ENCODE results near the gene UGT1A7.
A peak's percentile ranks its signal among the peaks of the same experiment; 100 is the strongest.
"Not testable (repeated sequence)": the region's sequence is repeated elsewhere in the genome, so short reads cannot be mapped to it uniquely, and the experiment has no call there.

Gene UGT1A7

DNA sequence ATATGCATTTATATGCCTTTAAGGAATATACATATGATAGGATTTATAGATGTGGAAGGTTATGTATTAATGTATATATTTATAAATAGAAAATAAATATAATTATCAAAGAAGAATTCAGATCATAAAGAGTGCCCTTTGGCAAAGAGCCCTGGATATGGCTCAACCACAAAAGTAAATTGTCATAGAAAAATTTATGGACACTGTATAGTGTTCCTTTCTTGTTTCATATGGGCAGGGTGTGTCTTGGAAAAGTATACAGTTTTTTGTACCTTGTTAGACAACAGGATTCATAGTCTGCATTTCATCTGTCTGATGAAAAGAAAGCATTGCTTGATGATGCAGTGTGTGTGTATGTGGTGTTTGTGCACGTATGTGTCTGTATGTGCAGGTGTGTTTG lies 2.9 kb downstream of the UGT1A7 start:
- DNase-seq: no peak

DNA sequence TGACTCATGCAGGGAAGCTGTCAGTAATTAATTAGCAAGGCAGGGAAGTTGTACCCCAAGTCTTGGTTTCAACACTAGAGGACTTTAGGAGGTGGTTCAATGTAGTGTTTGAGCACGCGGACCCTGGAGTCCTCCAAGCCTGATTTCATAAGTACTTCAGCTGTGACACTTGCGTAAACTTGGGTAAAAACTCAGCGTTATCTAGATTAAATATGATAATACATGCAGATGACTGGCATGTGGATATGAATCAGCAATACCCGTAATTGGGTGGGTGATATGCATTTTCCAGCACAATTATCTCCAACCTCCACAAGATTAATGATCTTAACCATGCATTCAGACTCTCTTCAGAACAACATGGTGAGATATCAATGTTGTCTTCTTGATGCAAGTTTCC lies 5.2 kb downstream of the UGT1A7 start:
- DNase-seq: no peak

DNA sequence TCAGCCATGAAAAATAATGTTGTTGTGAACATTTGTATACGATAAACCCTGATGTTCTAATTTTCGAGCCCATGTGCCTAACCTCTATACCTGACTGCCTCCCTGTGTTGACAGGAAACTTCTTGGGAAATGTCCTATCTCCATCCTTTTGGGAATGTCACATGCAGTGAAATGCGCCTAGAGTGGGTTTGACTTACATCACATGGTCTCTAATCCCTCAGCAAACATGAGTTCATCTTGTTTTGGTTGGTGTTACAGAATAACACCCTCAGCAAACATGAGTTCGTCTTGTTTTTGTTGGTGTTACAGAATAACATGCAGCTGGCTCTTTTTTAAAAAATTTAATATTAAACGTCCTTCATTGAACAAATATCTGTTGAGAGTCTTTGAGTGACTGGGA lies 6.6 kb downstream of the UGT1A7 start:
- DNase-seq: no peak

DNA sequence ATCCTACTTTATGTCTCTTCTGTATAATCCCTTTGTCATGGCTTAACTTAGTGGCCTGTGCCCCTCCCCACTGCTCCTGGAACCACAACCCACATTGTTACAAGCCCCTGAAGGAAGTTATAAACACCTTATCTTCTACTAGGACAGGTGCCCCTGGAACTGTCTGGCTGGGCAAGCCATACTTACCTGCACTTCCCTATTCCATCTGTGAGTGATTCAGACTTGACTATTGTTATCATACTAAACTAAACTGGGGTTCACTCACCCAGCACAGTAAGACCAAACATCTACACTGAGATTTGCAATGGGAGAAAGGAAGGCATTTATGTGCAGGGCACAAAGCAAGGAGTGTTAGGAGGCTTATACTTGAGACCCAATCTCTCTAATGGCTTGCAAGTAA lies 7.3 kb downstream of the UGT1A7 start:
- no peak for DNase-seq

DNA sequence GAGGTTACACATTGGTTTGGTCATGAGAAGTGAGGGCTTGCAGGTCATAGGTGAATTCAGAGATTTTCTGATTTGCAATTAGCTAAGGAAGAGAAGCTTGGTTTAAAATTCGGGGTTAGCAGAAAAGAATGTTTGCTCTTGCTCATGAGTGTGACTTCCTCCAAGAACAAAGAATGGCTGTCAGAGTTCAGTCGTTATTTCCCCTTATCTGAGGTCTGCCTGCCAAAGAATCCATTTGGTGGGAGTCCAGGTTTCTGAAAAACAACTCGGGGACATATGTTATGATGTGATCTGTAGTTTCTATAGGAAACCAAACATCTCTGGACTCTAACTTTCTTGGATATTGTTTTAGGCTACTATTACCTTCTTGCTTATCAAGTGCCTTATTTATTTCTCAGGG lies 7.8 kb downstream of the UGT1A7 start:
- no peak for DNase-seq

DNA sequence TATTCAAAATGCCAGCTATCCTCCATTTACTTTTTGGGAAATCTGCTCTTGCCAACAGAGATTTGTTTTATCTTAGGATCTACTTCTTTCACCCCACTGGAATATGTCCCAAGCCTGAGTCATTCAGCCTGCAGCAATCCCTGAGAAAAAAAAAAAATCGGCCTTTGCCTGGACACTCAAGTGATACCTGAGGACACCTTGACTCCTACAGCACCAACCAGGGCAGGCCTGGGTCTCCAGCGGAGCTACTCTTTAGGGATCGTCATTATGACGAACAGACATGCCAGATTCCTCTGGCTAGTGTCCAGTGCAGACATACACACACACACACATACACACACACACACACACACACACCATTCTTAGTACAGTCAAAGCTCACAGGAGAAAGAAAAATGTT lies 8.7 kb downstream of the UGT1A7 start:
- DNase-seq: no peak

DNA sequence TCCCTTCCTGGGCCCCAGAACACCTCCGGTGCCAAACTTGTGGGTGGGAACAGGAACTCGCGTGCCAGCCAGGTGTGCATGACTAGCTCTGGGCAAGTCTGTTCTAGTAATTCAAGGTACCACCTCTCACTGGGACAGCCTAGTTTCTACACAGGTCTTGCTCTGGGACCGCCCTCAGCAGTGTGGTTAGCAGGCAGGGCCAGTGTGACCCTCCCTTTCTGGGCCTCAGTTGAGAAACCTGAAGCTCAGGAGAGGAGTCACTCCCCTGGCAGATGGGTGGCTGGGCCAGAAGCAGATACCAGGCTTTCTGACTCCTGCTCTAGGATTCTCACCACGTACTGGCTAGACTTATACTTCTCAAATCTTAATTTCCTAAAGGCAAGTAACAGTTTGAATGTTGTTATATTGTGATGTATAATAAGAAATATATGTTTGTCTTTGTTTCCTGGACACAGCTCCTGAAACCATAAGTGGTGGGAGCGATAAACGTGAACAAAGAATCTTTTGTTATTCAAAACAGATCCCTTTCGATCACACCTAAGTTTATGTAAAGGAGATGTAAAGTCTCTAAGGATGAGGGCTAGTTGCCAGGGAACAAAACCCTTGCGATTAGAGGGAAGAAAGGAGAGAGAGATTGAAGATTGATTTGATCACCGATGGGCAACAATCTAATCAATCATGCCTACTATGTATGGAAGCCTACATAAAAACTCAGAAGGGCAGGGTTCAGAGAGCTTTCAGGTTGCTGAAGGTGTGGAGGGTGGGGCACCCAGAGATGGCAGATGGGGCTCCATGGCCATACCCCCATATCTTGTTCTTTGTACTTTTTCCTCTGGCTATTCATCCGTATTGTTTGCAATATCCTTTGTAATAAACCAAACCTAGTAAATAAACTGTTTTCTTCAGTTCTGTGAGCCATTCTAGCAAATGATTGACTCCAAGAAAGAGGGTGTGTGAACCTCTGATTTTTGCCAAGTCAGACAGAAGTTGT lies 10.0 kb downstream of the UGT1A7 start:
- DNase-seq: no peak

DNA sequence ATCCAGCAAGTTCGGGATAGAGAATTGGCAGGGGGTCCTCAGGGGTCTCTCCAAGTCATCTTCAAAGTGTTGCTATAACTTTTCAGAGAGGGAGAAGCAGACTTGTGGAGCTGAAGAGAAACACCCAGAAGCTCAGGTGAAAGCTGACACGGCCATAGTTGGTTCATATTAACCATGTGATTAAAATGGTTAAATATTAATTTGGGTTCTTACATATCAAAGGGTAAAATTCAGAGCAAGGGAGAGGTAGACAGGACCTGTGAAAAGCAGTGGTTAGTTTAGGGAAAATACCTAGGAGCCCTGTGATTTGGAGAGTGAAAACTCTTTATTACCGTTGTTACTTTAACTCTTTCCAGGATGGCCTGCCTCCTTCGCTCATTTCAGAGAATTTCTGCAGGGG lies 10.9 kb downstream of the UGT1A7 start, which contains the start of gene UGT1A6:
Gene UGT1A6, plus strand, starts transcription at position 243 of the 400 bp plus-strand sequence. Its CDS starts 115 bp downstream, at position 358.
- DNase-seq: no peak

DNA sequence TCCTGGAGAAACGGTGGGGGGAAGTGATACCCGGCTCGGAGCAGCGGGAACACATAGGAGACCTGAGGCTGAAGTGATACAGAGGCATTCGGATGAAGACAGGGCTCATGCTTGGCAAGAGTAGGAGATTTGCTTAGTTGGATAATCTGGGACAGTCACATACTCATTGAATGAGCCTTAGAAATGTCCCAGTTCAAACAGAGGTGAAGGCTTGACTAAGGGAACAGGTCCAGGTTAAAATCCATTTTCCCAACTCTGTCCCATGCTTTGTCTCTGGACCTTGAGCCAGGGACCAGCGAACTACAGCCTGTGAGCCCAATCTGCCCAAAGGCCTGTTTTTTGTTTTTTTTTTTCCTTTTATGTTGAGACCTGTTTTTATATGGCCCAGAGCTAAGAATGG lies 12.3 kb downstream of the UGT1A7 start:
- DNase-seq: no peak

DNA sequence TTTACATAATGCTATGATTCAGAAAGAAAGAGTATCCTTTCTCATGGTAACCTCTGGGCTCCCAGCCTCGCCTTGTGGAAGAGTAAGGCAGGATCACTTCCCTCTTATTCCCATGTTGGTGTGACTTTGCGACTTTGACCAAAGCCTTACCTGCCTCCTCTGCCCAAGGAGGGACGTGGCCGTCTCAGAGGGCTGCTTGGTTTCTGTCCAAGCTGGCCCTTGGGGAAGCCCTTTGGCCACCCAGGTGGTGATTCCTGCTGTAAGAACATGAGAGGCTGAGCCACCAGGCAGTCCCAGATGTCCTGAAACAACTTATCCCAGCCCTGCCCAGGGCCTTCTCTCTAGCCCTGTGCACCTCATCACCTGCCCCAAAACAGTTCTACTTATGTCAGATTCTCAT lies 17.0 kb downstream of the UGT1A7 start:
- no peak for DNase-seq

DNA sequence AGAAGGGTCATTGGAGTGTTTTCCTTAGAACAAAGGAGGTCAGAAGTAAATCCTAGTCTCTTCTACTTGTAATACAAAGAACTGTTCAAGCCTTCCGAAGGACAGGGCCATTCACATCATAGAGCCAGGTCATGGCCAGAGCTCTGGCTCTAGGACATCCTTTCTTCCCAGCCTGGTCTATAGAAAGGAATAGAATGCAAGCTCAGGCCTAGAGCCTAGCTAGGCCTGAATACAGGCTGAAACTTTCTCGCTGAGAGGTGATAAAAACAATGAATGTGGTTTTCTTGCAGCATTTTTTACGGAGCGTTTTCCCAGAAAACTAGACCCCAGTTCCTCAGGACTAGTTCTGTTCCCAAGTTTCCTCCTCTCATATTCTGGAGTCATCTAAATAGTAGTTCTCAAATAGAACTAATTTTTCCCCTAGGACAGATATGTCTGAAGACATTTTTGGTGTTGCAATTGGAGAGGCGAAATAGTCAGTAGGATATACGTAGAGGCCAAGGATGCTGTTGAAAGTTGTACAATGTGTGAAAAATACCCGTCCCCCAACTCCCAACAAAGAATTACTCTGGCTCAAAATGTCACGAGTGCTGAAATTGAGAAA lies 17.8 kb downstream of the UGT1A7 start:
- DNase-seq: no peak

DNA sequence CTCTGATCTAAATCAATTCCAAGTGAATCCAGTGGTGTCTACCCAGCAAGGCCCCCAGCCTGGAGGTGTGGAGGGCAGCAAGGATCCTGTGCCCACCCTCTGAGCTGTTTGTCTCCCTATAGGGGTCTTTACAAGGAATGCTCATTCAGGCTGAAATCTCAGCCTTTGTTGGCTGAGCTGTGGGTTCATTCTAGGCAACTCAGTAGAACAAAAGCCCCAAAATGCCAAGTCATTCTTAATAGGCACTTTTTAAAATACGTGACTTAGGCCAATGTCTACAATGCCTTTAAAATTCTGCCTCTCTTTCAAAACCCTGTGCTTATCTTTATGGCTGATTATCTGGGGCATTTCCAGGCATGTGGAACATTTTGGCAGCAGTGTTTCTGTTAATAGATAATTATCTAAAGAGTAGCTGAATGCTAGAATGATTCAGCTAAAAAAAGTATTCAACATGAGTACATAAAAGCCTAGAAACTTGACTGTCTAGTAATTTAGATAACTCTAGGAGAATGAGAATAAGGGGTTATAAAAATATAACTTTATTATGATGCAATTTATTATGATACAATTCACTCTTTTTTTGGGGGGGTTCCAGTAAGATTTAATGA lies 18.4 kb downstream of the UGT1A7 start:
- no peak for DNase-seq

DNA sequence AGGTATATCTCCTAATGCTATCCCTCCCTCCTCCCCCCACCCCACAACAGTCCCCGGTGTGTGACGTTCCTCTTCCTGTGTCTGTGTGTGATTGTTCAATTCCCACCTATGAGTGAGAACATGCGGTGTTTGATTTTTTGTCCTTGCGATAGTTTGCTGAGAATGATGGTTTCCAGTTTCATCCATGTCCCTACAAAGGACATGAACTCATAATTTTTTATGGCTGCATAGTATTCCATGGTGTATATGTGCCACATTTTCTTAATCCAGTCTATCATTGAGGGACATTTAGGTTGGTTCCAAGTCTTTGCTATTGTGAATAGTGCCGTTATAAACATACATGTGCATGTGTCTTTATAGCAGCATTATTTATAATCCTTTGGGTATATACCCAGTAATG lies 19.1 kb downstream of the UGT1A7 start:
- DNase-seq: not testable (repeated sequence)

DNA sequence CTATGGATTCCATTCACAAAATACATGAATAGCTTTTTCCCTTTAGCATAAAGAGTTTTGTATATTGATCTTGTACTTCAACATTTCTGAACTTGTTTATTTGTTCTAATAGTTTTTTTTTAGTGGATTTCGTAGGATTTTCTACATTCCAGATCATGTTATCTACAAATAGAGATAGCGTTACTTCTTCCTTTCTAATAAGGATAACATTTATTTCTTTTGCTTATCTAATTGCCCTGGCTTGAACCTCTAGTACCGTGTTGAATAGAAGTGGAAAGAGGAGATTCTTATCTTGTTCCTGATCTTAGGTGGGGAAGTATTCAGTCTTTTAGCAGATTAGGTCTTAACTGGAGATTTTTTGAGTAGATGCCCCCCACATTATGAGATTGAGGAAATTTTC lies 20.5 kb downstream of the UGT1A7 start:
- no peak for DNase-seq

DNA sequence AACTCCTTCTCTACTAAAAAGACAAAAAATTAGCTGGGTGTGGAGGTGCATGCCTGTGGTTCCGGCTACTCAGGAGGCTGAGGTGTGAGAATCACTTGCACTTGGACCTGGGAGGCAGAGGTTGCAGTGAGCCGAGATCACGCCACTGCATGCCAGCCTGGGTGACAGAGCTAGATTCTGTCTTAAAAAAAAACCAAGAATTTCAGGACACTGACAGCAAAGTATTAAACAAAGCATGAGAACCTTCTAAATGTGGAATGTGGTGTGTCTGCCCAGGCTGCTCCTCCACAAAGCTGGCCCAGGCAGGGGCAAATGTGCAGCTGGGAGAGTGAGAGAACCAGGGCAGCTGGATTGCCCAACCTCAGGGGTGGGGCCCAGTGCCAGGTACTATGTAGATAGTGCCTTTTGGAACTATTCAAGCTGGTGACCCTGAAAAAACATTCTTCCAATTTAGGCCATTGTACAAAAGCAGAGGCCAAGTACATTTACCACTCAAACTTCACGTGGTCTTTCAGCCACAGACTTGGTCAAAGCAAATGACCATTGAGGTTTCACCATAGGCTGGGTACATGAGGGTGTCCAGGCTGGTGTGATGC lies 24.3 kb downstream of the UGT1A7 start:
- DNase-seq: no peak

DNA sequence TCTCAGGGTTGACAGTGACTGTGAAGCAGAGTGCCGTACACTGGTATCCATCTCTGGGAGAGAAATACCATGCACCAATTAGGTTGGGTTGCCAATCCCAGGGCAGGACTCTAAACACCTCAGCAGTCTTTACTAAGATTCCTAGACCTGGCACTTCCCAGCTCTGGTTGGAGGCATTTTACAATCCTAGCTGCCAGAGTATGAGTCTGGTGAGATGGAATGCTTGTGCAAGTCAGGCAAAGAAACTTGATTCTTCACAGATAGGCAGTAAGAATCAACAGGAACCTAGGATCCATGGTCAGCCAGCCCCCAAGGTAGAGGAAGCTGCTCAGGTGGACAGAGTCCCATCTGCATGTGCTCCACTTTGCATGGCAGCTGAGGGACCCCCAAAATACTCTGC lies 25.0 kb downstream of the UGT1A7 start:
- no peak for DNase-seq

DNA sequence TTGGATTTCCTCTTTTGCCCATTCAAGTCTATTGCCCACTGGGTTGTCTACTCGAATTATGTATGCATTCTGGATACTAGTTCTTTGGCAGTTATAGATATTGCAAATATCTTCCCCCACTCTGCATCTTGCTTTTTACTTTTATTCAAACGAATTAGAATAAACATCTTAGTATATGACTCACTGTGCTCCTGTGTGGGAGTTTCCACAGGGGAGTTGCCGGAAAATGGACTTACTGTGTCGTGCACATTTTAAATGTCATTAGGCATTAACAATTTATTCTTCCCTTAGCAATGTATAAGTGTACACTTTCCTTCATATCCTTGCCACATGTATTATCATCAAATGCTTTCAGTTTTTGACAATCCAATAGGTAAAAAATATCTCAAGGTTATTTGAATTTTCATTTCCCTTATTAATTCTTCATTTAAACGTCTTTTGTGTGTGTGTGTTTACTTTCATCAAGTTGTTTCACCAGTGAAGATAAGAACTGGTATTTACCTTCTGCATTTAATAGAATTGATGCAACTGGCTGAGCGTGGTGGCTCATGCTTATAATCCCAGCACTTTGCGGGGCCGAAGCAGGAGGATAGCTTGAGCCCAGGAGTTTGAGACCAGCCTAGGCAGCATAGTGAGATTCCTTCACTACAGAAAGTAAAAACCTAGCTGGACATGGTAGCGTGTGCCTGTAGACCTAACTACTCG lies 26.4 kb downstream of the UGT1A7 start:
- no peak for DNase-seq

DNA sequence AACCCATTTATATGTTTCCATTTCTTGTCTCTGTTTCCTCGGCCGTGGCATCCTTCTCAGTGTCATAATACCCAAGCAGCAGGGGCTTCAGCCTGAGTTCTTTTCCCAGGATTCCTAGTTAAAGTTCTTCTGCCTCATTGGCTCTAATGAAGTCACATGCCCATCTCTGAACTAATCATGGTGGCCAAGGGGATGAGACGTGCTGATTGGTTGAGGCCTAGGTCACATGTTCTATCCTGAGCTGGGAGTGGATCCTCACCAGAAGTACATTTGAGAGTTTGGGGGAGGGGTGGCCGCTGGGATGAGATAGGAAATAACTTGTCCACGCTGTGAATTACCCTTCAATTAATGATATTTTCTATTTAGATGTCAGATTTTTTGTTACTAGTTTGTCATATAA lies 27.2 kb downstream of the UGT1A7 start:
- no peak for DNase-seq

DNA sequence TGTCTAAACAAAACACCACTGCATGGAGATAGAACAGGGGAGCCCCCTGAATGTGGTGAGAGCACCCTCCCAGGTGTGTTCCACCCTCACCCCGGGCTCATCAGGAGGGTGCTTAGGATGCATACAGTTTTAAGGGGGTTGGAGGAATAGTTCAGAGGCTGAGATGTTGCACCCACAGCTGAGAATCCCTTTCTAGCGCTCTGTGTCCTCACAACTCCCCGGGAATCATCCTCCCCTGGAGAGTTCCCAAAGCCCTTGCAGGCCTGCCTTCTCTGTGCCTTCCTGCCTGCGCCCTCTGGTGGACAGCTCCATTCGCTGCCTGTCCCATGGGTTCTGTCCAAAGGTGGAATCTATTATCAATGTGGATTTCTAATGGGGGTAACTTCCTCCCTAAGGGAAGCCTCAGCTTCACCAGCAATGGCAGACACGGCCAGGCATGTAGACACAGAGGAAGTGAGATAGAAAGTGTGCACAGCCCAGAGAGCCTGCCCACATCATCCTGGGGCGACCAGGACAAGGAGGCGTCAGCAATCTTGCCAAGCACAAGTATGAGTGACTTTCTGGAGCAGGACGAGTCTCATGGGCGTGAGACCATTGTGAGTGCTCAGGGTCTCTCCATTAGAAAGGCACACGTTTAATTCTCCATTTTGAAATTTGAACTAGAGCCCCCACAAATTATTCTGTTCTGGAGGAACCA lies 29.8 kb downstream of the UGT1A7 start:
- DNase-seq: peak; percentile 54 to 66

DNA sequence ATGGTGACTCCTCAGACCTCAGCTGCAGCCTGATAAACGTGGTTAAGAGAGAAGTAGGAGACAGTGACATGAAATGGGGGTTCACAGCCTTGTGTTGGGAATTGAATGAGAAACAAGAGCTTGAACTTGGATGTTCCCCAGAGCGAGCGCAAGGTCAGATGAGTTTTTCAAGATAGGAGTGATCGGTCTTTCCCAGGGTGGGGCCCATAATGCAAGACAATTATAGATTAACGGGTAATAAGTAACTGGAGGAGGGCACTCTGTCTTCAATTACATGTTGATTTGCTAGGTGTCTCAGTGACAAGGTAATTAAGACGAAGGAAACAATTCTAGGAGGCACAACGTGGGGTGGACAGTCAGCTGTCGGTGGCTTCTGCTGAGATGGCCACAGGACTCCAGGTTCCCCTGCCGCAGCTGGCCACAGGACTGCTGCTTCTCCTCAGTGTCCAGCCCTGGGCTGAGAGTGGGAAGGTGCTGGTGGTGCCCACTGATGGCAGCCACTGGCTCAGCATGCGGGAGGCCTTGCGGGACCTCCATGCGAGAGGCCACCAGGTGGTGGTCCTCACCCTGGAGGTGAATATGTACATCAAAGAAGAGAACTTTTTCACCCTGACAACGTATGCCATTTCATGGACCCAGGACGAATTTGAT lies 31.0 kb downstream of the UGT1A7 start, which contains the start of gene UGT1A5:
Gene UGT1A5, plus strand, starts transcription at position 297 of the 651 bp plus-strand sequence. Its CDS starts 85 bp downstream, at position 382.
- no peak for DNase-seq

DNA sequence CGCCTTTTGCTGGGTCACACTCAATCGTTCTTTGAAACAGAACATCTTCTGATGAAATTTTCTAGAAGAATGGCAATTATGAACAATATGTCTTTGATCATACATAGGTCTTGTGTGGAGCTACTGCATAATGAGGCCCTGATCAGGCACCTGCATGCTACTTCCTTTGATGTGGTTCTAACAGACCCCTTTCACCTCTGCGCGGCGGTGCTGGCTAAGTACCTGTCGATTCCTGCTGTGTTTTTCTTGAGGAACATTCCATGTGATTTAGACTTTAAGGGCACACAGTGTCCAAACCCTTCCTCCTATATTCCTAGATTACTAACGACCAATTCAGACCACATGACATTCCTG lies 31.5 kb downstream of the UGT1A7 start:
- no peak for DNase-seq

DNA sequence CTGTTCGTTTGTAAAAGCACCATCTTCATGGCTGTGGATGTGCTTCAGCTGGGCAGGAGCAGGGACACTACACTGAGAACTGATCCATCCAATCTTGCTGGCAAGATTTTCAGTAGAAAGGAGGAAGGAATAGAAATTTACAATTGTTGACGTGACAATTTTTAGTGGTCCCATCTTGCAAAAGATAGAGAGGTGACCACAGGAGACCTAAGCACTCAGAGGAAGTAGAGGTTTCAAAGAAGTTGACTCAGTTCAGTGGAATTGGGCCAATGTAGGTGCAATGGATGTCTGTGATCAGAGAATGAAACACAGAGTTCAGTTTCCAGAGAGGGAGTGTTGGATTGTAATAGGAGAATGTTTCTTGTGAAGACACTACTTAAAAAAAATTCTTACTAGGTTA lies 32.4 kb downstream of the UGT1A7 start:
- no peak for DNase-seq

Data from activated CD4-positive, alpha-beta T cell treated with anti-CD3 and anti-CD28 coated beads for 4 hours (primary cell).